Esophagus squamous epithelium (tissue), 4 donors: ENCODE data around the gene IMMT.

Source experiments
- POLR2A ChIP-seq, 4 donors: fragments of 450-650 bp; IDR thresholded peaks; one replicate each; pipeline ENCODE4 v1.6.1; 2017; ENCODE audit warnings: antibody characterized with exemption in 4 of 4, mild to moderate bottlenecking in 4 of 4, moderate library complexity in 3 of 4
- TF ChIP-seq, protein P1 (sequence below), 6 experiments: fragments of 450-650 bp in 4 of 6; fragments of 200-600 bp in 2 of 6; sonication (generic) in 2 of 6; IDR thresholded peaks; one replicate each; pipeline ENCODE4 v1.5.1; 2016 to 2019; ENCODE audit warnings: antibody characterized with exemption in 6 of 6, mild to moderate bottlenecking in 4 of 6, moderate library complexity in 4 of 6

DNA sequence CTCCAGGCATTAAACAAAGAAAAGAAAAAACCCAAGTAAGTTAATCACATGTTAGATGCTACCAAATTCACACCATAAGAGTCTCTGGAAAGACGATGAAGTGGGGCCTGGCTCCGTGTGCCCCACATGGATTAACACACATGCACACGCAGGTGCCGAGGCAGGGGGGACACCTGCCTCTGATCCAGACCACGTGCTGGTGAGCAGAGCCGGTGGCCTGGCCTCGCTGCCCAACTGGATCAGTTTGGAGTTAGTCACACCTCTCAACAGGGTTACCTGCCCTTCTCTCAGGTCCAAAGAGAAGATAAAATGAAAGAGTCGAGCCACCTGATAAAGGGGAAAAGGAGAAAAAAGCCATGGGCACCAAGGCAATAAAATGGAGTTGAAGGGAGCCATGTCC, 44.5 kb upstream of the IMMT start:
- TF ChIP-seq, protein P1, sequence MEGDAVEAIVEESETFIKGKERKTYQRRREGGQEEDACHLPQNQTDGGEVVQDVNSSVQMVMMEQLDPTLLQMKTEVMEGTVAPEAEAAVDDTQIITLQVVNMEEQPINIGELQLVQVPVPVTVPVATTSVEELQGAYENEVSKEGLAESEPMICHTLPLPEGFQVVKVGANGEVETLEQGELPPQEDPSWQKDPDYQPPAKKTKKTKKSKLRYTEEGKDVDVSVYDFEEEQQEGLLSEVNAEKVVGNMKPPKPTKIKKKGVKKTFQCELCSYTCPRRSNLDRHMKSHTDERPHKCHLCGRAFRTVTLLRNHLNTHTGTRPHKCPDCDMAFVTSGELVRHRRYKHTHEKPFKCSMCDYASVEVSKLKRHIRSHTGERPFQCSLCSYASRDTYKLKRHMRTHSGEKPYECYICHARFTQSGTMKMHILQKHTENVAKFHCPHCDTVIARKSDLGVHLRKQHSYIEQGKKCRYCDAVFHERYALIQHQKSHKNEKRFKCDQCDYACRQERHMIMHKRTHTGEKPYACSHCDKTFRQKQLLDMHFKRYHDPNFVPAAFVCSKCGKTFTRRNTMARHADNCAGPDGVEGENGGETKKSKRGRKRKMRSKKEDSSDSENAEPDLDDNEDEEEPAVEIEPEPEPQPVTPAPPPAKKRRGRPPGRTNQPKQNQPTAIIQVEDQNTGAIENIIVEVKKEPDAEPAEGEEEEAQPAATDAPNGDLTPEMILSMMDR (IDR thresholded peaks at IDR 0.05) = no peak
- TF ChIP-seq POLR2A (IDR thresholded peaks at IDR 0.05) = no peak
